WTC11 (cell line): ENCODE measurements around the gene FCN2. TPM values are rescaled to one million over a fixed set of nuclear protein-coding genes. Genes with fewer than 3 reads are reported as not detected.

Experiments
- ATAC-seq: fragments of 200-7000 bp; cut with Tn5 transposase; 2 replicates; pipeline ENCODE4 v1.10.0; 2021; ENCODE audit warnings: mild to moderate bottlenecking, moderate library complexity
- CTCF ChIA-PET: fragments of 300-600 bp; sonication (Branson Sonifier 250); formaldehyde crosslinking; loops from one replicate; lab custom pipeline; 2021; ENCODE audit warnings: antibody characterized with exemption; lab: Charles Lee
- POLR2A ChIA-PET: fragments of 350-600 bp; sonication (Branson Sonifier 250); formaldehyde crosslinking; loops from one replicate; lab custom pipeline; 2021; ENCODE audit warnings: antibody characterized with exemption; lab: Charles Lee
- DNase-seq: peaks from one replicate; pipeline ENCODE4 v3.0.0; 2021; ENCODE audit warnings: low spot score
- H3K27ac Mint-ChIP-seq: 2 replicates; pipeline ENCODE4 v1.8.0; 2021; ENCODE audit warnings: mixed read lengths
- H3K27me3 Mint-ChIP-seq: 2 replicates; pipeline ENCODE4 v1.8.0; 2021; ENCODE audit warnings: low read depth, mild to moderate bottlenecking, moderate library complexity, mixed read lengths
- H3K36me3 Mint-ChIP-seq: 2 replicates; pipeline ENCODE4 v1.8.0; 2021; ENCODE audit warnings: mixed read lengths
- H3K4me1 Mint-ChIP-seq: 2 replicates; pipeline ENCODE4 v1.8.0; 2022; ENCODE audit warnings: mixed read lengths
- H3K4me3 Mint-ChIP-seq: 2 replicates; pipeline ENCODE4 v1.8.0; 2021; ENCODE audit warnings: mild to moderate bottlenecking, moderate library complexity, mixed read lengths
- H3K9me3 Mint-ChIP-seq: 2 replicates; pipeline ENCODE4 v1.8.0; 2021; ENCODE audit warnings: mixed read lengths
- ATF1 ChIP-seq: sonication (generic); formaldehyde crosslinking; IDR thresholded peaks from 2 replicates; pipeline ENCODE4 v1.8.1; 2023; ENCODE audit warnings: mild to moderate bottlenecking, moderate library complexity, missing genetic modification reagents
- ETV6 ChIP-seq: sonication (generic); formaldehyde crosslinking; IDR thresholded peaks from 2 replicates; pipeline ENCODE4 v1.8.1; 2022; ENCODE audit warnings: mild to moderate bottlenecking, missing genetic modification reagents
- JAZF1 ChIP-seq: fragments of 250-450 bp; sonication (Bioruptor Pico); IDR thresholded peaks from 2 replicates; pipeline ENCODE4 v1.9.0; 2021; ENCODE audit warnings: moderate library complexity, mild to moderate bottlenecking, inconsistent platforms
- MYBL2 ChIP-seq: sonication (generic); formaldehyde crosslinking; IDR thresholded peaks from 2 replicates; pipeline ENCODE4 v1.8.1; 2023; ENCODE audit warnings: mild to moderate bottlenecking, moderate library complexity, missing genetic modification reagents
- NFE2L1 ChIP-seq: sonication (generic); formaldehyde crosslinking; IDR thresholded peaks from 2 replicates; pipeline ENCODE4 v1.8.1; 2023; ENCODE audit warnings: missing genetic modification reagents
- OVOL2 ChIP-seq: fragments of 250-450 bp; sonication (Bioruptor Pico); IDR thresholded peaks from 2 replicates; pipeline ENCODE4 v1.9.0; 2021; ENCODE audit warnings: mild to moderate bottlenecking, borderline replicate concordance
- RELA ChIP-seq: sonication (generic); formaldehyde crosslinking; IDR thresholded peaks from 2 replicates; pipeline ENCODE4 v1.8.1; 2022; ENCODE audit warnings: missing genetic modification reagents, mild to moderate bottlenecking, borderline replicate concordance
- SOX15 ChIP-seq: fragments of 250-450 bp; sonication (Bioruptor Pico); IDR thresholded peaks from 2 replicates; pipeline ENCODE4 v1.9.0; 2021; ENCODE audit warnings: mild to moderate bottlenecking
- TCF7 ChIP-seq: sonication (generic); formaldehyde crosslinking; IDR thresholded peaks from 2 replicates; pipeline ENCODE4 v1.8.0; 2022; ENCODE audit warnings: mild to moderate bottlenecking, low read depth, missing genetic modification reagents, moderate library complexity
- ZBTB21 ChIP-seq: sonication (generic); formaldehyde crosslinking; IDR thresholded peaks from 2 replicates; pipeline ENCODE4 v1.8.1; 2023; ENCODE audit warnings: mild to moderate bottlenecking, missing genetic modification reagents, borderline replicate concordance
- ZNF219 ChIP-seq: sonication (generic); formaldehyde crosslinking; IDR thresholded peaks from 2 replicates; pipeline ENCODE4 v1.8.0; 2023; ENCODE audit warnings: missing genetic modification reagents, mild to moderate bottlenecking, borderline replicate concordance
- total RNA-seq: library from RNA; stranded (reverse); gene quantifications from 3 replicates; pipeline ENCODE4 v1.2.3, GENCODE V29; 2021
- TF ChIP-seq, protein P1 (sequence below): sonication (generic); formaldehyde crosslinking; IDR thresholded peaks from 2 replicates; pipeline ENCODE4 v1.8.0; 2022; ENCODE audit warnings: mild to moderate bottlenecking, missing genetic modification reagents
- TF ChIP-seq, protein P2 (sequence below): fragments of 250-450 bp; sonication (Bioruptor Pico); IDR thresholded peaks from 2 replicates; pipeline ENCODE4 v2.1.2; 2022; ENCODE audit warnings: mild to moderate bottlenecking, moderate library complexity
- TF ChIP-seq, protein P3 (sequence below): fragments of 250-450 bp; sonication (Bioruptor Pico); IDR thresholded peaks from 2 replicates; pipeline ENCODE4 v1.8.0; 2021; ENCODE audit warnings: mild to moderate bottlenecking
- TF ChIP-seq, protein P4 (sequence below): sonication (generic); formaldehyde crosslinking; IDR thresholded peaks from 2 replicates; pipeline ENCODE4 v1.8.1; 2023; ENCODE audit warnings: mild to moderate bottlenecking, missing genetic modification reagents
- TF ChIP-seq, protein P5 (sequence below): fragments of 250-450 bp; sonication (Bioruptor Pico); IDR thresholded peaks from 2 replicates; pipeline ENCODE4 v1.9.0; 2021; ENCODE audit warnings: moderate library complexity, mild to moderate bottlenecking, inconsistent platforms, borderline replicate concordance

Gene FCN2
- total RNA-seq, 1 experiment from 2014 or later: not detected

DNA sequence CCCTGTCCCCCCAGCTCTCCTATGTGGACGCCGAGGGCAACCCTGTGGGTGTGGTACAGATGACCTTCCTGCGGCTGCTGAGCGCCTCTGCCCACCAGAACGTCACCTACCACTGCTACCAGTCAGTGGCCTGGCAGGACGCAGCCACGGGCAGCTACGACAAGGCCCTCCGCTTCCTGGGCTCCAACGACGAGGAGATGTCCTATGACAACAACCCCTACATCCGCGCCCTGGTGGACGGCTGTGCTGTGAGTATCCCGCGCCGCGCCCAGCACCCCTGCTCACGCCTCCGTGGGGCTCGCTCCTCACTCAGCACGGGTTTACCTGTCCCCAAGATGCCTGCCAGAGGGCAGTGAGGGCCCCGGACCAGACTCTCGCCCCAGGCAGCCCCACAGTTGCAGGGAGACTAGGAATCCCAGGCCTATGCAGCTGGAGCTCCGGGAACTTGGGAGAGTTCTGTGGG, 45.6 kb upstream of the FCN2 start:
- no peak for ATAC-seq
- Mint-ChIP-seq H3K4me3 (no peak overlapping the region), H3K27ac (no peak overlapping the region; the same call in 1 of the 2 replicates), H3K4me1 (no peaks in the 10 kb centered on the region), H3K27me3 (no peaks in the 10 kb centered on the region), H3K36me3 (no peaks in the 10 kb centered on the region), H3K9me3 (no peaks in the 10 kb centered on the region)
- ChIA-PET CTCF (interaction anchor here (1.9 kb wide), 1 partner anchor 56 kb away, joined by 6 read pairs; no protein-coding TSS in a partner anchor), POLR2A (no interaction called here)
- DNase-seq: no peak
- TF ChIP-seq ATF1 (CRISPR knock-in tag): no peak
- TF ChIP-seq TCF7: no peak
- TF ChIP-seq, protein P1, sequence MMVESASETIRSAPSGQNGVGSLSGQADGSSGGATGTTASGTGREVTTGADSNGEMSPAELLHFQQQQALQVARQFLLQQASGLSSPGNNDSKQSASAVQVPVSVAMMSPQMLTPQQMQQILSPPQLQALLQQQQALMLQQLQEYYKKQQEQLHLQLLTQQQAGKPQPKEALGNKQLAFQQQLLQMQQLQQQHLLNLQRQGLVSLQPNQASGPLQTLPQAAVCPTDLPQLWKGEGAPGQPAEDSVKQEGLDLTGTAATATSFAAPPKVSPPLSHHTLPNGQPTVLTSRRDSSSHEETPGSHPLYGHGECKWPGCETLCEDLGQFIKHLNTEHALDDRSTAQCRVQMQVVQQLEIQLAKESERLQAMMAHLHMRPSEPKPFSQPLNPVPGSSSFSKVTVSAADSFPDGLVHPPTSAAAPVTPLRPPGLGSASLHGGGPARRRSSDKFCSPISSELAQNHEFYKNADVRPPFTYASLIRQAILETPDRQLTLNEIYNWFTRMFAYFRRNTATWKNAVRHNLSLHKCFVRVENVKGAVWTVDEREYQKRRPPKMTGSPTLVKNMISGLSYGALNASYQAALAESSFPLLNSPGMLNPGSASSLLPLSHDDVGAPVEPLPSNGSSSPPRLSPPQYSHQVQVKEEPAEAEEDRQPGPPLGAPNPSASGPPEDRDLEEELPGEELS (CRISPR knock-in tag): no peak
- no peak for TF ChIP-seq JAZF1 (CRISPR knock-in tag)
- TF ChIP-seq, protein P2, sequence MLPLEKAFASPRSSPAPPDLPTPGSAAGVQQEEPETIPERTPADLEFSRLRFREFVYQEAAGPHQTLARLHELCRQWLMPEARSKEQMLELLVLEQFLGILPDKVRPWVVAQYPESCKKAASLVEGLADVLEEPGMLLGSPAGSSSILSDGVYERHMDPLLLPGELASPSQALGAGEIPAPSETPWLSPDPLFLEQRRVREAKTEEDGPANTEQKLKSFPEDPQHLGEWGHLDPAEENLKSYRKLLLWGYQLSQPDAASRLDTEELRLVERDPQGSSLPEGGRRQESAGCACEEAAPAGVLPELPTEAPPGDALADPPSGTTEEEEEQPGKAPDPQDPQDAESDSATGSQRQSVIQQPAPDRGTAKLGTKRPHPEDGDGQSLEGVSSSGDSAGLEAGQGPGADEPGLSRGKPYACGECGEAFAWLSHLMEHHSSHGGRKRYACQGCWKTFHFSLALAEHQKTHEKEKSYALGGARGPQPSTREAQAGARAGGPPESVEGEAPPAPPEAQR (CRISPR knock-in tag): no peak
- TF ChIP-seq NFE2L1 (CRISPR knock-in tag): no peak
- TF ChIP-seq SOX15 (CRISPR knock-in tag): no peak
- TF ChIP-seq, all 79 proteins: peak for 0

DNA sequence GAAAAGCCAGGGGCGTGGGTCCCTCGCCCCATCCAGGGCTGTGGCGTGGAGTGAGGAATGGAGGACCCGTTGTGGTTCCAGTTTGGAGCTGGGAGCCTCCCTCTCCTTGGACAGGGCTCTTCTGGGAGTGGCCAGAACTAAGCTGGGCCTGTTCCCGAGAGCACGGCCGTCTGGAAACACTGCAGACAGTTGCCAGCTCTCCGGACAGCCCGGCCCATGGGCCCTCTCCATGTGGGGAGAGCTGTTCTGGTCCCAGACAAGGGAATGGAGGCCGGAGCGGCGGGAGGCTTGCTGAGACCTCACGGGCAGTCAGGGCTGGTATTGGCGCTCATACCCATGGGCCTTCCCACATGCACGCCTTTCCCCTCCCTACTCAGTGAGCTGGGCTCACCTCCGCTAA, 45.2 kb upstream of the FCN2 start:
- ATAC-seq: no peak
- POLR2A ChIA-PET: no interaction called here
- Mint-ChIP-seq H3K9me3 (no peaks in the 10 kb centered on the region), H3K27ac (no peak overlapping the region), H3K27me3 (no peaks in the 10 kb centered on the region), H3K36me3 (no peaks in the 10 kb centered on the region)
- CTCF ChIA-PET: interaction anchor here (1.9 kb wide), 1 partner anchor 56 kb away, joined by 6 read pairs; no protein-coding TSS in a partner anchor
- TF ChIP-seq, protein P3, sequence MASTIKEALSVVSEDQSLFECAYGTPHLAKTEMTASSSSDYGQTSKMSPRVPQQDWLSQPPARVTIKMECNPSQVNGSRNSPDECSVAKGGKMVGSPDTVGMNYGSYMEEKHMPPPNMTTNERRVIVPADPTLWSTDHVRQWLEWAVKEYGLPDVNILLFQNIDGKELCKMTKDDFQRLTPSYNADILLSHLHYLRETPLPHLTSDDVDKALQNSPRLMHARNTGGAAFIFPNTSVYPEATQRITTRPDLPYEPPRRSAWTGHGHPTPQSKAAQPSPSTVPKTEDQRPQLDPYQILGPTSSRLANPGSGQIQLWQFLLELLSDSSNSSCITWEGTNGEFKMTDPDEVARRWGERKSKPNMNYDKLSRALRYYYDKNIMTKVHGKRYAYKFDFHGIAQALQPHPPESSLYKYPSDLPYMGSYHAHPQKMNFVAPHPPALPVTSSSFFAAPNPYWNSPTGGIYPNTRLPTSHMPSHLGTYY (CRISPR knock-in tag): no peak
- TF ChIP-seq, protein P1 (CRISPR knock-in tag): no peak
- TF ChIP-seq RELA (CRISPR knock-in tag) (no peak), ZNF219 (CRISPR knock-in tag) (no peak), MYBL2 (no peak), OVOL2 (CRISPR knock-in tag) (no peak), ZBTB21 (no peak), ETV6 (CRISPR knock-in tag) (no peak)
- TF ChIP-seq, protein P4, sequence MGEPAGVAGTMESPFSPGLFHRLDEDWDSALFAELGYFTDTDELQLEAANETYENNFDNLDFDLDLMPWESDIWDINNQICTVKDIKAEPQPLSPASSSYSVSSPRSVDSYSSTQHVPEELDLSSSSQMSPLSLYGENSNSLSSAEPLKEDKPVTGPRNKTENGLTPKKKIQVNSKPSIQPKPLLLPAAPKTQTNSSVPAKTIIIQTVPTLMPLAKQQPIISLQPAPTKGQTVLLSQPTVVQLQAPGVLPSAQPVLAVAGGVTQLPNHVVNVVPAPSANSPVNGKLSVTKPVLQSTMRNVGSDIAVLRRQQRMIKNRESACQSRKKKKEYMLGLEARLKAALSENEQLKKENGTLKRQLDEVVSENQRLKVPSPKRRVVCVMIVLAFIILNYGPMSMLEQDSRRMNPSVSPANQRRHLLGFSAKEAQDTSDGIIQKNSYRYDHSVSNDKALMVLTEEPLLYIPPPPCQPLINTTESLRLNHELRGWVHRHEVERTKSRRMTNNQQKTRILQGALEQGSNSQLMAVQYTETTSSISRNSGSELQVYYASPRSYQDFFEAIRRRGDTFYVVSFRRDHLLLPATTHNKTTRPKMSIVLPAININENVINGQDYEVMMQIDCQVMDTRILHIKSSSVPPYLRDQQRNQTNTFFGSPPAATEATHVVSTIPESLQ (CRISPR knock-in tag): no peak
- TF ChIP-seq, protein P5, sequence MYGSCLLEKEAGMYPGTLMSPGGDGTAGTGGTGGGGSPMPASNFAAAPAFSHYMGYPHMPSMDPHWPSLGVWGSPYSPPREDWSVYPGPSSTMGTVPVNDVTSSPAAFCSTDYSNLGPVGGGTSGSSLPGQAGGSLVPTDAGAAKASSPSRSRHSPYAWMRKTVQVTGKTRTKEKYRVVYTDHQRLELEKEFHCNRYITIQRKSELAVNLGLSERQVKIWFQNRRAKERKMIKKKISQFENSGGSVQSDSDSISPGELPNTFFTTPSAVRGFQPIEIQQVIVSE (CRISPR knock-in tag): no peak
- TF ChIP-seq, all 79 proteins: peak for 0
- Mint-ChIP-seq H3K4me3 (no peak overlapping the region), H3K4me1 (no peaks in the 10 kb centered on the region)
- DNase-seq: no peak
